GM23338 (cell line): ENCODE results near the gene SEPTIN8. TPM values are rescaled to one million over a fixed set of nuclear protein-coding genes. Genes with fewer than 3 reads are reported as not detected.

Experiments
- ATAC-seq: fragments of 200-7000 bp; cut with Tn5 transposase; 3 replicates; pipeline ENCODE4 v1.9.1; 2020
- DNase-seq: peaks from one replicate; pipeline ENCODE4 v3.0.0-alpha.2; 2015; ENCODE audit warnings: low spot score
- H2AFZ ChIP-seq: fragments of 200-600 bp; sonication (generic); 2 replicates; pipeline ENCODE4 v1.8.0; 2016; ENCODE audit warnings: antibody characterized with exemption, mild to moderate bottlenecking, moderate library complexity
- H3F3A ChIP-seq: fragments of 200-600 bp; sonication (generic); replicated peaks from 2 replicates; pipeline ENCODE4 v1.8.0; 2017; ENCODE audit warnings: antibody characterized with exemption, mixed run types, low read depth
- H3K27ac ChIP-seq: fragments of 200-600 bp; sonication (generic); 2 replicates; pipeline ENCODE4 v1.6.1; 2016; ENCODE audit warnings: low read depth
- H3K27me3 ChIP-seq: fragments of 200-600 bp; sonication (generic); 2 replicates; pipeline ENCODE4 v1.8.0; 2016; ENCODE audit warnings: mild to moderate bottlenecking, mixed run types, moderate library complexity; ENCODE audit not compliant: insufficient read depth
- H3K36me3 ChIP-seq: fragments of 200-600 bp; sonication (generic); 2 replicates; pipeline ENCODE4 v1.8.0; 2016; ENCODE audit warnings: mild to moderate bottlenecking; ENCODE audit not compliant: insufficient read depth
- H3K4me1 ChIP-seq: fragments of 200-600 bp; sonication (generic); 2 replicates; pipeline ENCODE4 v1.8.0; 2016; ENCODE audit warnings: mild to moderate bottlenecking, moderate library complexity; ENCODE audit not compliant: insufficient read depth
- H3K4me2 ChIP-seq: fragments of 200-600 bp; sonication (generic); 2 replicates; pipeline ENCODE4 v1.7.1; 2017; ENCODE audit warnings: mixed run types
- H3K4me3 ChIP-seq: fragments of 200-600 bp; sonication (generic); 2 replicates; pipeline ENCODE4 v1.6.1; 2016; ENCODE audit warnings: mixed run types
- H3K79me2 ChIP-seq: fragments of 200-600 bp; sonication (generic); replicated peaks from 2 replicates; pipeline ENCODE4 v1.8.0; 2017; ENCODE audit warnings: mild to moderate bottlenecking; ENCODE audit not compliant: insufficient read depth
- H3K9me2 ChIP-seq: fragments of 200-600 bp; sonication (generic); 2 replicates; pipeline ENCODE4 v1.8.0; 2017; ENCODE audit not compliant: insufficient read depth
- H4K20me1 ChIP-seq: fragments of 200-600 bp; sonication (generic); replicated peaks from 2 replicates; pipeline ENCODE4 v1.8.0; 2017; ENCODE audit warnings: mild to moderate bottlenecking; ENCODE audit not compliant: insufficient read depth
- H3K27ac Mint-ChIP-seq: 2 replicates; pipeline ENCODE4 v1.8.0; 2020; ENCODE audit warnings: inconsistent platforms, mild to moderate bottlenecking, moderate library complexity, mixed read lengths
- H3K27me3 Mint-ChIP-seq: 3 replicates; pipeline ENCODE4 v1.8.0; 2022; ENCODE audit warnings: low read depth, mild to moderate bottlenecking, moderate library complexity, mixed read lengths, inconsistent platforms; ENCODE audit not compliant: insufficient read depth, poor library complexity
- H3K36me3 Mint-ChIP-seq: 3 replicates; pipeline ENCODE4 v1.8.0; 2021; ENCODE audit warnings: low read depth, mild to moderate bottlenecking, inconsistent platforms, moderate library complexity, mixed read lengths
- H3K4me1 Mint-ChIP-seq: 3 replicates; pipeline ENCODE4 v1.8.0; 2020; ENCODE audit warnings: mild to moderate bottlenecking, inconsistent platforms, mixed read lengths
- H3K4me3 Mint-ChIP-seq: 3 replicates; pipeline ENCODE4 v1.8.0; 2021; ENCODE audit warnings: moderate library complexity, mild to moderate bottlenecking, inconsistent platforms, mixed read lengths
- H3K9me3 Mint-ChIP-seq: 3 replicates; pipeline ENCODE4 v1.8.0; 2020; ENCODE audit warnings: moderate library complexity, mild to moderate bottlenecking, inconsistent platforms, mixed read lengths
- CREB1 ChIP-seq: fragments of 250-450 bp; sonication (Bioruptor Pico); IDR thresholded peaks from 2 replicates; pipeline ENCODE4 v1.5.0; 2020; ENCODE audit warnings: low read depth, mild to moderate bottlenecking, moderate library complexity
- EZH2 ChIP-seq: fragments of 200-600 bp; sonication (generic); IDR thresholded peaks from one replicate; pipeline ENCODE4 v1.8.0; 2017; ENCODE audit warnings: antibody characterized with exemption, mild to moderate bottlenecking, low read depth; ENCODE audit not compliant: unreplicated experiment
- JUNB ChIP-seq: IDR thresholded peaks from one replicate; pipeline ENCODE4 v1.6.1; 2016; ENCODE audit warnings: antibody characterized with exemption; ENCODE audit not compliant: unreplicated experiment
- NANOG ChIP-seq: IDR thresholded peaks from 2 replicates; pipeline ENCODE4 v1.6.1; 2016; ENCODE audit warnings: antibody characterized with exemption, borderline replicate concordance
- STAT1 ChIP-seq: IDR thresholded peaks from one replicate; pipeline ENCODE4 v1.6.1; 2016; ENCODE audit warnings: antibody characterized with exemption; ENCODE audit not compliant: unreplicated experiment
- ZNF114 ChIP-seq: fragments of 250-450 bp; sonication (Bioruptor Pico); IDR thresholded peaks from 2 replicates; pipeline ENCODE4 v1.5.0; 2020; ENCODE audit warnings: mild to moderate bottlenecking, moderate library complexity
- ZNF331 ChIP-seq: fragments of 250-450 bp; sonication (Bioruptor Pico); IDR thresholded peaks from 2 replicates; pipeline ENCODE4 v1.5.0; 2020; ENCODE audit warnings: low read depth, mild to moderate bottlenecking, moderate library complexity
- polyA plus RNA-seq: library from polyadenylated mRNA; unstranded; fragments of >200 nt; fragmentation: Nextera tagmentation; extraction: Ambion mirVana; gene quantifications from 2 replicates; pipeline ENCODE4 v1.2.1, GENCODE V29; 2016
- total RNA-seq: library from RNA; depleted of rRNA; stranded (reverse); fragments of >200 nt; shearing (Covaris generic); gene quantifications from 2 replicates; pipeline ENCODE4 v1.2.3, GENCODE V29; 2014
- TF ChIP-seq, protein P1 (sequence below), 2 experiments: fragments of 200-600 bp in 1 of 2; sonication (generic) in 1 of 2; conservative IDR thresholded peaks; 2 replicates each; pipeline versions ENCODE4 v1.5.1 to v1.6.1; 2016 to 2017; ENCODE audit warnings: antibody characterized with exemption in 2 of 2, low read depth in 2 of 2, mild to moderate bottlenecking in 2 of 2, moderate library complexity in 1 of 2
- TF ChIP-seq, protein P2 (sequence below): IDR thresholded peaks from one replicate; pipeline ENCODE4 v1.6.1; 2018; ENCODE audit warnings: antibody characterized with exemption; ENCODE audit not compliant: unreplicated experiment
- TF ChIP-seq, protein P3 (sequence below): IDR thresholded peaks from 2 replicates; pipeline ENCODE4 v1.6.1; 2016; ENCODE audit warnings: antibody characterized with exemption

SEPTIN8 gene
- total and polyA plus RNA-seq, 2 experiments from 2014 or later = 8.8 to 45.0 TPM

DNA sequence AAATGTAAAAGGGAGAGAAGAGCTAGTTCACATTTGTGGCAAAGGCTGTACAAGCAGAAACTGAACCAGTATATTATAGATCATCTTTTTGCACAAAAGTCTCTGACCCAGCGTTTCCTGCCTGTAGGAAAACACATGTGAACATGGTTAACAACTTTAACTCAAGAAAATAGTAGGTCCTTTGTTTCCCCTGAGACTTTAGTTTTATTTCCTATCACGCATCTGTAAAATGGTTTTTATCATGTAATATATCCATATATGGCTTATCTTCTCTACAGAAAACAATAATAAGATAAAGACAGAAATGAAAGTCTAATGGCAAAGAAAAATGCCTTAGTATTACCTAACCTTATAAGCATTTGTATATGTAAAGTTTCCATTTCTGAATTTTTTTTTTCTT is 42.4 kb downstream of the SEPTIN8 start (continued):
- TF ChIP-seq, protein P1, sequence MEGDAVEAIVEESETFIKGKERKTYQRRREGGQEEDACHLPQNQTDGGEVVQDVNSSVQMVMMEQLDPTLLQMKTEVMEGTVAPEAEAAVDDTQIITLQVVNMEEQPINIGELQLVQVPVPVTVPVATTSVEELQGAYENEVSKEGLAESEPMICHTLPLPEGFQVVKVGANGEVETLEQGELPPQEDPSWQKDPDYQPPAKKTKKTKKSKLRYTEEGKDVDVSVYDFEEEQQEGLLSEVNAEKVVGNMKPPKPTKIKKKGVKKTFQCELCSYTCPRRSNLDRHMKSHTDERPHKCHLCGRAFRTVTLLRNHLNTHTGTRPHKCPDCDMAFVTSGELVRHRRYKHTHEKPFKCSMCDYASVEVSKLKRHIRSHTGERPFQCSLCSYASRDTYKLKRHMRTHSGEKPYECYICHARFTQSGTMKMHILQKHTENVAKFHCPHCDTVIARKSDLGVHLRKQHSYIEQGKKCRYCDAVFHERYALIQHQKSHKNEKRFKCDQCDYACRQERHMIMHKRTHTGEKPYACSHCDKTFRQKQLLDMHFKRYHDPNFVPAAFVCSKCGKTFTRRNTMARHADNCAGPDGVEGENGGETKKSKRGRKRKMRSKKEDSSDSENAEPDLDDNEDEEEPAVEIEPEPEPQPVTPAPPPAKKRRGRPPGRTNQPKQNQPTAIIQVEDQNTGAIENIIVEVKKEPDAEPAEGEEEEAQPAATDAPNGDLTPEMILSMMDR (conservative IDR thresholded peaks at IDR 0.05; ENCODE audit: low read depth in 2 of 2) = no peak
- no peak for TF ChIP-seq CREB1 (CRISPR knock-in tag)
- no peak for TF ChIP-seq JUNB
- TF ChIP-seq, protein P2, sequence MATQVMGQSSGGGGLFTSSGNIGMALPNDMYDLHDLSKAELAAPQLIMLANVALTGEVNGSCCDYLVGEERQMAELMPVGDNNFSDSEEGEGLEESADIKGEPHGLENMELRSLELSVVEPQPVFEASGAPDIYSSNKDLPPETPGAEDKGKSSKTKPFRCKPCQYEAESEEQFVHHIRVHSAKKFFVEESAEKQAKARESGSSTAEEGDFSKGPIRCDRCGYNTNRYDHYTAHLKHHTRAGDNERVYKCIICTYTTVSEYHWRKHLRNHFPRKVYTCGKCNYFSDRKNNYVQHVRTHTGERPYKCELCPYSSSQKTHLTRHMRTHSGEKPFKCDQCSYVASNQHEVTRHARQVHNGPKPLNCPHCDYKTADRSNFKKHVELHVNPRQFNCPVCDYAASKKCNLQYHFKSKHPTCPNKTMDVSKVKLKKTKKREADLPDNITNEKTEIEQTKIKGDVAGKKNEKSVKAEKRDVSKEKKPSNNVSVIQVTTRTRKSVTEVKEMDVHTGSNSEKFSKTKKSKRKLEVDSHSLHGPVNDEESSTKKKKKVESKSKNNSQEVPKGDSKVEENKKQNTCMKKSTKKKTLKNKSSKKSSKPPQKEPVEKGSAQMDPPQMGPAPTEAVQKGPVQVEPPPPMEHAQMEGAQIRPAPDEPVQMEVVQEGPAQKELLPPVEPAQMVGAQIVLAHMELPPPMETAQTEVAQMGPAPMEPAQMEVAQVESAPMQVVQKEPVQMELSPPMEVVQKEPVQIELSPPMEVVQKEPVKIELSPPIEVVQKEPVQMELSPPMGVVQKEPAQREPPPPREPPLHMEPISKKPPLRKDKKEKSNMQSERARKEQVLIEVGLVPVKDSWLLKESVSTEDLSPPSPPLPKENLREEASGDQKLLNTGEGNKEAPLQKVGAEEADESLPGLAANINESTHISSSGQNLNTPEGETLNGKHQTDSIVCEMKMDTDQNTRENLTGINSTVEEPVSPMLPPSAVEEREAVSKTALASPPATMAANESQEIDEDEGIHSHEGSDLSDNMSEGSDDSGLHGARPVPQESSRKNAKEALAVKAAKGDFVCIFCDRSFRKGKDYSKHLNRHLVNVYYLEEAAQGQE = no peak
- no peak for TF ChIP-seq ZNF114 (CRISPR knock-in tag)
- no peak for TF ChIP-seq NANOG
- no peak for TF ChIP-seq STAT1
- TF ChIP-seq ZNF331 = no peak

DNA sequence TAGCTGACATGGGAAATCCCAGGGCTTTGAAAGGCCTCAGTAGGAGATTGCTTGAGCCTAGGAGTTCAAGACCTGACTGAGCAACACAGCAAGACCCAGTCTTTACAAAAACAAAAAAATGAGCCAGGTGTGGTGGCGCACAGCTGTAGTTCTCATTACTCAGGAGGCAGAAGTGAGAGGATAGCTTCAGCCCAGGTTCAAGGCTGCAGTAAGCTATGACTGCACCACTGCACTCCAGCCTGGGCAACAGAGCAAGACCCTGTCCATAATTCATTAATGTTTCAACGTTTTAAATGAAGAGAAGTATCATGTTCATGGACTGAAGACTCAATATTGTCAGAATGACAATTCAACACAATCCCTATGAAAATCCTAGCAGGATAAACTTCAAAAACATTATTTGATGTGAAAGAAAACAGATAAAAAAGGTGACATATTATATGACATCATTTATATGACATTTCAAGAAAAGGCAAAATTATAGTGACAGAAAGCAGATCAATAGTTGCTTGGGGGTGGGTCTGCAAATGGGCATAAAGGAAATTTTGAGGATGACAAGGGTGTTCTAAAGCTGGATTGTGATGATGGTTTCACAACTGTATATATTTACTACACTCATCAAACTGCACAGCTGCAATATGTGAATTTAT is 43.4 kb downstream of the SEPTIN8 start:
- Mint-ChIP-seq H3K4me3 (no peak overlapping the region), H3K27ac (no peak overlapping the region), H3K27me3 (peaks cover 3% of the 10 kb centered on the region), H3K36me3 (no peaks in the 10 kb centered on the region), H3K9me3 (no peaks in the 10 kb centered on the region), H3K4me1 (peaks cover 14% of the 10 kb centered on the region)
- H2AFZ ChIP-seq = no peak overlapping the region
- no peak overlapping the region for H3K4me3 ChIP-seq
- no peak overlapping the region for H3K27ac ChIP-seq
- peaks cover 4% of the 10 kb centered on the region; the same call in 1 of the 2 replicates for H3K27me3 ChIP-seq
- ATAC-seq (no peak), DNase-seq (no peak)
- H4K20me1 ChIP-seq = peaks cover 11% of the 10 kb centered on the region; the same call in 1 of the 2 replicates
- no peaks in the 10 kb centered on the region for H3K36me3 ChIP-seq
- H3F3A ChIP-seq = no peaks in the 10 kb centered on the region
- peaks cover 11% of the 10 kb centered on the region for H3K79me2 ChIP-seq
- H3K4me2 ChIP-seq = no peak overlapping the region
- no peaks in the 10 kb centered on the region for H3K9me2 ChIP-seq
- peaks cover 6% of the 10 kb centered on the region; the same call in 1 of the 2 replicates for H3K4me1 ChIP-seq
- no peak for TF ChIP-seq EZH2
- TF ChIP-seq, protein P3, sequence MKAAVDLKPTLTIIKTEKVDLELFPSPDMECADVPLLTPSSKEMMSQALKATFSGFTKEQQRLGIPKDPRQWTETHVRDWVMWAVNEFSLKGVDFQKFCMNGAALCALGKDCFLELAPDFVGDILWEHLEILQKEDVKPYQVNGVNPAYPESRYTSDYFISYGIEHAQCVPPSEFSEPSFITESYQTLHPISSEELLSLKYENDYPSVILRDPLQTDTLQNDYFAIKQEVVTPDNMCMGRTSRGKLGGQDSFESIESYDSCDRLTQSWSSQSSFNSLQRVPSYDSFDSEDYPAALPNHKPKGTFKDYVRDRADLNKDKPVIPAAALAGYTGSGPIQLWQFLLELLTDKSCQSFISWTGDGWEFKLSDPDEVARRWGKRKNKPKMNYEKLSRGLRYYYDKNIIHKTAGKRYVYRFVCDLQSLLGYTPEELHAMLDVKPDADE = no peak
- TF ChIP-seq, protein P1 (conservative IDR thresholded peaks at IDR 0.05; ENCODE audit: low read depth in 2 of 2) = no peak
- TF ChIP-seq, protein P2 = no peak
